ENCODE data around the gene XPC.

Gene XPC

GRCh38 chr3:14186854-14187458 lies 8.6 kb upstream of the XPC start:
- no peak for TF ChIP-seq CTCF (IDR thresholded peaks at IDR 0.05)
- Histone ChIP-seq H3K27ac (no peak overlapping the region), H3K4me1 (ENCODE audit: control insufficient read depth in 1 of 2, insufficient read depth in 1 of 2, low read depth in 1 of 2, low read length in 1 of 2) (no peaks in the 10 kb centered on the region), H3K27me3 (no peaks in the 10 kb centered on the region), H3K36me3 (peaks cover 56% of the 10 kb centered on the region), H3K9me3 (no peaks in the 10 kb centered on the region), H3K4me3 (ENCODE audit: low read depth in 1 of 2, low read length in 1 of 2) (no peak overlapping the region)

- no peaks in the 10 kb centered on the region for H3K27me3 ChIP-seq
- no peak overlapping the region for H3K27ac ChIP-seq
- TF ChIP-seq CTCF (IDR thresholded peaks at IDR 0.05): no peak
- no peak overlapping the region for H3K4me3 ChIP-seq (ENCODE audit: low read depth in 1 of 2, low read length in 1 of 2)
- peaks cover 7 to 8% of the 10 kb centered on the region in 2 experiments for H3K4me1 ChIP-seq (ENCODE audit: control insufficient read depth in 1 of 2, insufficient read depth in 1 of 2, low read depth in 1 of 2, low read length in 1 of 2)
- peaks cover 58% of the 10 kb centered on the region for H3K36me3 ChIP-seq
- H3K9me3 ChIP-seq: no peaks in the 10 kb centered on the region
These were observed 4.7 kb upstream of the XPC start for GRCh38 chr3:14183015-14183577.

GRCh38 chr3:14181253-14181652 lies 2.9 kb upstream of the XPC start:
- Histone ChIP-seq H3K36me3 (peaks cover 42% of the 10 kb centered on the region), H3K27ac (no peak overlapping the region), H3K27me3 (no peaks in the 10 kb centered on the region), H3K4me1 (ENCODE audit: control insufficient read depth in 1 of 2, insufficient read depth in 1 of 2, low read depth in 1 of 2, low read length in 1 of 2) (peaks cover 16 to 18% of the 10 kb centered on the region in 2 experiments), H3K4me3 (ENCODE audit: low read depth in 1 of 2, low read length in 1 of 2) (no peak overlapping the region), H3K9me3 (no peaks in the 10 kb centered on the region)
- no peak for TF ChIP-seq CTCF (IDR thresholded peaks at IDR 0.05)

GRCh38 chr3:14179795-14180194 lies 1.4 kb upstream of the XPC start:
- H3K27ac ChIP-seq: peak overlapping the region; percentile 91
- TF ChIP-seq CTCF (IDR thresholded peaks at IDR 0.05): no peak
- no peaks in the 10 kb centered on the region for H3K9me3 ChIP-seq
- peak overlapping the region in 1 of 2 experiments; percentile 81 for H3K4me3 ChIP-seq (ENCODE audit: low read depth in 1 of 2, low read length in 1 of 2)
- H3K36me3 ChIP-seq: peaks cover 28% of the 10 kb centered on the region
- no peaks in the 10 kb centered on the region for H3K27me3 ChIP-seq
- H3K4me1 ChIP-seq (ENCODE audit: control insufficient read depth in 1 of 2, insufficient read depth in 1 of 2, low read depth in 1 of 2, low read length in 1 of 2): peaks cover 16 to 18% of the 10 kb centered on the region in 2 experiments

GRCh38 chr3:14179114-14179465 lies 689 bp upstream of the XPC start:
- Histone ChIP-seq H3K4me3 (ENCODE audit: low read depth in 1 of 2, low read length in 1 of 2) (peak overlapping the region; percentile 69 to 81), H3K27ac (peak overlapping the region; percentile 91), H3K4me1 (ENCODE audit: control insufficient read depth in 1 of 2, insufficient read depth in 1 of 2, low read depth in 1 of 2, low read length in 1 of 2) (peaks cover 16 to 18% of the 10 kb centered on the region in 2 experiments)

More at GRCh38 chr3:14179114-14179465, 689 bp upstream of the XPC start:
- Histone ChIP-seq H3K27me3 (no peaks in the 10 kb centered on the region), H3K36me3 (peaks cover 24% of the 10 kb centered on the region), H3K9me3 (no peaks in the 10 kb centered on the region)
- no peak for TF ChIP-seq CTCF (IDR thresholded peaks at IDR 0.05)

Measured in neutrophil (primary cell).